ENCODE results near the gene EIF3L.
A peak's percentile ranks its signal among the peaks of the same experiment; 100 is the strongest.

EIF3L gene

DNA sequence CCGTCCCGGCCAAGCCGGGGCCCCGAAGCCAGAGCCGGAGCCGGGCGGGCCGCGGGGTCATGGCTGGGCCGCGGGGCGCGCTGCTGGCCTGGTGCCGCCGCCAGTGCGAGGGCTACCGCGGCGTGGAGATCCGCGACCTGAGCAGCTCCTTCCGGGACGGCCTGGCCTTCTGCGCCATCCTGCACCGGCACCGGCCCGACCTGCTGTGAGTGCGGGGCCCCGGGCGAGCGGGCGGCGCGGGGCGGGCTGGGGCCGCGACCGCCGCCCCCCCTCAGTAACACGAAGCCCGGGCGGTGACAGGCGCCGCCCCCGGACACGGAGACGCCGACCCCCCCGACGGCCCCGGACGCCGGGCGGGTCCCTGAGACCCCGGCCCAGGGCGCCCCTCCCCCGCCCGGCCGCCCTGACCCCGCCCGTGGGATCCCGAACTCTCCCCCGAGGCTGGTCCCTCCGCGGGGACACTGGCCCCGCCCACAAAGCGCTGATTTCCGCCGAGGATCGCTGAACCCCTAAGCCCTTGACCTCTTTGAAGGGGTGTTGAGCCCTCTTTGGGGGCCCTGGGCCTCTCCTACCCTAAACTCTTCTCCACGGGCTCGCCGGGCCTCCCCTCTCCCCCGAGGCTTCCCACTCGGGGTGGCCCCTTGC is 57.3 kb downstream of the EIF3L start:
- peak; percentile 33 for DNase-seq

DNA sequence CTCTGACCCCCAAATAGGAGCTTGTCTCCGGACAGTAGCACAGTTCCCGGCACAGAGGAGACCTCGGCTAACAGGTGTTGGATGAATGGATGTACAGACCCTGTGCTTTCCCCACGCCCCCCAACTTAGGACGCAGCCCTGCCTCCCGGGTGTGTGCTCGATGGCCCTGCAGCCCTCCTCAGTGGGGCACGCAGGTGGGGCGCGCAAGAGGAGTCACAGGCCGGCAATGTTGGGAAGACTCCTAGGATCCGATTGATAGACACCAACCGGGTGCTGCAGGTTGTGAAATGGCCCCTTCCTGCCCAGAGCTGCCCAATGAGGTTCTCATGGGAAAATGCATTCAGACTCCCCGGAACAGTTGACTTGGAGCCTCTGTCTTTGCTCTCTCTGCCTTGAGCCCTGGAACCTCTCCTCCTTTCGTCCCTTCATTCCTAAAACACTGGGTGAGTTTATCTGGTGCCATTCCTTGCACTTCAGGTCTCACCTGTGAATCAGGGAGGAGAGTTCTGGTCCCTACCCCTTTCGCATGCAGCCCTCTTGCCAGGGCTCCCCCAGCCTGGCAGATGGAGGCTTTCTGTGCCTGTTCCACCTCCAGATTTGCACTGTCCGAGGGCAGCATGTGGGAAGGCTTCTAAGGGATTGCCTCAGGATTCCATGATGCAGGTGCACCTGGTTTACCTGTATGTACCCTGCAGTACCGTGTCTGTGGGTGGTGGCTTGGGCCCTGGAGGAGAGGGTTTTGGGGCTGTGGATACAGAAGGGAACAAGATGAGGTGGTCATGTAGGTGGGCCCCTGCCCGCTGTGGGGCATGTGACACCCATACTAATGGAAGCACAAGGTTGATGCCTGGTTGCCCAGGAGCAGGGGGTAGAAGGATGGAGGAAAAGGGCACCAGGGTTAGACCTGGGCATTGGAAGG is 58.1 kb downstream of the EIF3L start:
- no peak for DNase-seq

DNA sequence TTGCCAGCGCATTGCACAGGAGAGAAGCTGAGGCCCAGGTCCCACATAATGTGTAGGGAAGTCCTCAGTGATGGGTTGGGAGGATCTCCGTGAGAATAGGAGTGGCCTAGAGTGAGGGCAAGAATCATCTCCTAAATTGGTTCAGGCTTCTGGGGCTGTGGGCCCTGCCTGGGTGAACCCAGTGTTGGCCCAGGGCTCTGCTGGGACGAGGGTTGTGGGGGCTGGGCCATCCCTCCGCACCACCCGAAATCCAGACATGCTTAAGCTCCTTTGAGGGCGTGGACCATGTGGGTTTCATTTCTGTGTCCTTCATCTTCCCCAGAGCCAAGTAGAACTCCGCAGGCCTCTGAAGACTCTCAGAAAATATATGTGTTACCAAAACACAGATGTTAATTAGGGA is 60.5 kb downstream of the EIF3L start:
- DNase-seq: no peak

DNA sequence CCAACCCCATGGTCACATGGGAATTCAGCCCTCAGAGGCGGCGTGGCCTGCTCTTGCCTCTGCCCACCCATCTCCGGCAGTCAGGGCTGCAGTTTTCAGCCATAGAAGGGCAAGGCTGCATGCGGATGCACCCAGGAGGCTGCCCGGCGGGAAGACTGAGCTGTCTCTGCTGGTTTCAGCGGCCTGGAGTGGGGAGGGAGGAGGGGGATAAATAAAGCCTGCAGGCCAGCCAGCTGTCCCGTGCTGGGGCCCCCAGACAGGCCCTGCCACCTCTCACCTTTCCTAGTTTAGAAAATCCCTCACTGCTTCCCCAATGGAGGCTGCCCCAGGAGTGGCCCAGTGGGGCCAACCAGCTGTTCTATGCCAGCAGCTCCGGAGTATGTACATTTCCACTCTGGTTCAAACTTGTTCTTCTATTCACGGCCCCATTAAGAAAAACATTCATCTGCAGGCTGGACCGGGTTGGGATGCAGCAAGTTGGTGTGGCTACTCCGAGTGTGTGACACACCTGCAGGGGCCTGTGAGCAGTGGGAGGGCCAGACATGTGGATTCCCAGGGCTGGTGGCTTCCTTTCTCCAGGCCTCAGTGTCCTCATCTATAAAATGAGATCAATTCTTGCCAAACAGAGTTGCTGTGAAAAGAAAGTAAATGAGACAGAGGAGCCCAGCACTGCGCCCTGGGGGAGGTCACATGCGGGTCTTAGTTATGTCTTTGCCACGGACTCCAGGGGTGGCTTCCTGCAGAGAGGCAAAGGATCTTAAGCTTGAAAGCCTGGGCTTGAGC is 61.9 kb downstream of the EIF3L start:
- DNase-seq: no peak

DNA sequence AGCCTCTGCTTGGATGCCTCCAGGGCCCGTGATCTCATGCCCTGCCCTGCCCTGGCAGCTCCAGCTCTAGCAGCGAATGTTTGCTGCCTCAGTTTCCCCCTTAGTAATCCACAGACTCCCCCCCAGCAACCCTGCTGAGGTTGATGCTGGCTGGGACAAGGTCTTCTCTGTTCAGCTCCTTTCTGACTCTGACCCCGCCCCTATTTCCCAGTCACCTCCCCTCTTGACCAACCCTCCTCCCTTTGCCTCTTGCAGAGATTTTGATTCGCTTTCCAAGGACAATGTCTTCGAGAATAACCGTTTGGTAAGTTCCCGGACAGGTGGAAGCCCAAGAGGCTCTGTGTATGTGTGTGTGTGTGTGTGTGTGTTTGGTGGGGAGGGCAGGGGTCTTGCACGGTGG is 62.5 kb downstream of the EIF3L start:
- no peak for DNase-seq

DNA sequence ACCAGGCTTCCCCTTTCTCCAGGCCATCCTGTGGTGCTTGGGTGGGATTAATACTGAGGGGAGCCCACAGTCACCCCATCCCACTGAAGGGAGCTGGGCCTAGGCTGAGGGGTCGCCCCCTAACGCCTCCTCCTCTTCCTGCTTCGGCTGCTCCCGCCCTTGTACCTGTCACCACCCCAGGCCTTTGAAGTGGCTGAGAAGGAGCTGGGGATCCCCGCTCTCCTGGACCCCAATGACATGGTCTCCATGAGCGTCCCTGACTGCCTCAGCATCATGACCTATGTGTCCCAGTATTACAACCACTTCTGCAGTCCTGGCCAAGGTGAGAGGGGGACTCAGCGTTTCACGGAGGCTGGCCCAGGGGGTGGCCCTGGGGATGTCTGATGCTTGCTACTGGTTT is 63.0 kb downstream of the EIF3L start:
- DNase-seq: no peak

DNA sequence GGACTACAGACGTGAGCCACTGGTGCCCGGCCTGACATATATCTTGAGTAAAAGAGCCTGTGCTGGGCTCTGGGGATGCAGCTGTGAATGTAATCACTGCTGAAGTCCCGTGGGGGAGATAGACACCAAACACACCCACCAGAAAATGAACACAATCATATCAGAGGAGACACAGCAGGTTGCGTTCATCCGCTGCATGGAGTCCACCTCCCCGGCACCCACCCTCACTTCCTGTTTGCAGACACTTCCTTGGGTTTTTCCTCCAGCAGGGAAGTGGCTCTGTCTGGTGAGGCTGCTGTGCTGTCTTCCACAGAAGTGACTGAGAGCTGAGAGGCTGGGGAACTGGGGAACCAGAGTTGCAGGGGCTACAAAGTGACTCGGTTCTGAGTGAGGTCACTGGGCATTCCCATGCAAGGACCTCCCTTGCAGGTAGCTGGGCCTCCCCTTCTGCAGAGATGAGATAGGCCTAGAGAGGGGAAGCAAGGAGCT is 64.1 kb downstream of the EIF3L start:
- DNase-seq: no peak

DNA sequence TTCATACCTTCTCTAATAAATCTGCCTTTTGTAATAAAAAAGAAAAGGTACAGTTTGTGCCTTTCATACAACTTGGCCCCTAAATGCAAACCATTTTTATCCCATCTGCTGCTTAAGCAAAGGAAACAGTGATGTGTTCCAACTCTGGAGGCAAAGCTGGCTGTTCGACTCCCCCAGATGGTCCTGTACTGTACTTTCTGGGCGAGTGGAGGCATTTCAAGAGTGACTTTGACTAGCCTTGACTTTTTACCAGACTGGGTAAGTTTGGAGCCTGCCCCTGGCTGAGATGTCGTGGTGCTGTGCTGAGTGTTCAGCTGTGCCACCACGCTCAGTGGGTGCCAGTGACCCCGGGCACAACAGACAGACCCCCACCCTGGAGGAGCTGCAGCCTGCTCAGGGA is 67.1 kb downstream of the EIF3L start:
- DNase-seq: no peak

DNA sequence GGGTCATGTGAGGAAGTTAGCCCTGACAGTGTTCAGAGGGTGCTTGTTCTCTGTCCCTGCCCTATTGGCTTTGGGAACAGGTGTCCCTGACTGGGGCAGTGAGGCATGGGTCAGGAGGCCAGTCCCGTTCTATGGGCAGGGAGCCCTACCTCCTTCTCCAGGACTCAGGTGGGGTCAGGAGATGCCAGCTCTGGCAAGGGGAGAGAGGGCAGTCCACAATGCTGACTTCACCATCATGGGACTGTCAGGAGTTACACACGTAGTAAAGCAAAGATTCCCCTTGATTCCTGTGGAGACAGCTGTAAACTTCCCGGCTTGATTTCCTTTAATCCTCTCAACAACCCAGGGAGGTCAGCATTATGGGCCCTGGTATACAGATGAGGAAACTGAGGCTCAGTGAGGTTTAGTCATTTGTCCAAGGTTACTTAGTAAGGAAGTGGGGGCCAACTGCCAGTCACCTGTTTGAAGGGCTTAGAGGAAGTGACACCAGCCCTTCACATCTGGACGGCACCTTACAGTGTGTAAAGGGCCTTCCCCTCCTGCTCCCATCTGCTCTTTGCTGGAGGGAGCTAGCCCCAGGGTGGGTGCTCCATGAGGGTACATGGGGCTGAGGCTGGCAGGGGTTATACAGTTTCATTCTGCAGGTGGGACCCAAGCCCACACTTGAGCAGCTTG is 68.8 kb downstream of the EIF3L start:
- no peak for DNase-seq

DNA sequence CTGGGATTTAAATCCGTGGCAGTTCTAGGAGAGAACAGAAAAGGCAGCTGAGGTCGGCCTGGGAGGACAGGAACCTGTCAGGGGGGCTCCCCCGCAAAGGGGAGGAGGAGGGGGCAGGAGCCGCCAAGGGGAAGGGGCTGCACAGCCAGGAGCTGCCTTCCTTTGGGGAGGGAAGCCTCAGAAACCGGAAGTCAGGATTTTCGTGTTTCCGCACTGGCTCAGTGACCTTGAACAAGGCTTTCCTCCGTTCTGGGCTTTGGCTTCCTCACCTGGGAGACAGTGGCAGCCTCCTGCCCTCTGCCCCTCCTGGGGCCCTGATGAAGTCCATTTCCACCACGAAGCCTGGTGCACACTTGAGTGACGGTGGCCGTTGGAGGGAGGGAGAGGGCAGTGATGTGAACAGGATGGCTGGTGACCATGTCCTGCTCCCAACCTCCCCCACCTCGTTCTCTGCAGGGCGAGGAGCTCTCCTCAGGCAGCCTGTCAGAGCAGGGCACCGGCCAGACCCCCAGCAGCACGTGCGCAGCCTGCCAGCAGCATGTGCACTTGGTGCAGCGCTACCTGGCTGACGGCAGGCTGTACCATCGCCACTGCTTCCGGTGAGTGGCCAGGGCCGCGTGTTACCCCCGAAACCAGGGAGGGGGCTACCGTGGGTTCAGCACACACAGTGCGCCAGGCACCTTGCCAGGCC is 69.5 kb downstream of the EIF3L start:
- DNase-seq: no peak

DNA sequence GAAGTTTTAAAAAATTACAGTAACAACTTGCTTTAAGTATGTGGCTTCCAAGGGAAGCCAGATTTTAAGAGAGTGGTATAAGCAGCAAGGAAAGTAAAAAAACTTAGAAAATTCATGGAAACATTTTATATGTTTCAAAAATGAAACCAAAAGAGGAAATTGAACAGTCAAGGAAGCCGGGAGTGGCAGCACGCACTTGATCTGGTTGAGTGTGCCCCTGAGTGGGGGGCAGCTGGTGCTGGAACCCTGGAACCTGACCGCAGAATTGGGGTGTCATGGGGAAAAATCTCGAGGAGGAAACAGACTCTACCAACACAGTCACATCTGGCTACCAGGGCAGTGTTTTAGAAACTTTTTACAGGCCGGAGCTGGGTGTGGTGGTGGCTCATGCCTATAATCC is 70.9 kb downstream of the EIF3L start:
- no peak for DNase-seq

DNA sequence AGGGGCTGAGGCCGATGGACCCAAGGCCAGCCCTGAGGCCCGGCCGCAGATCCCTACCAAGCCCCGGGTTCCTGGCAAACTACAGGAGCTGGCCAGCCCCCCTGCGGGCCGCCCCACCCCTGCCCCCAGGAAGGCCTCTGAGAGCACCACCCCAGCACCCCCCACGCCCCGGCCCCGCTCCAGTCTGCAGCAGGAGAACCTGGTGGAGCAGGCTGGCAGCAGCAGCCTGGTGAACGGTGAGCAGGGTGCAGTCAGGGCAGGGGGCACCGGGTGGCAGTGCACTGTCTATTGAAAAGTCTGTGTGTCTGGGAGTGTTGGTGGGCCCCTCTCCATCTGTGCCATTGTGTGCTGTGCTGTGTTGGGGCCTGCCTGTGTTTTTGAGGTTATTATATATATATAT is 73.0 kb downstream of the EIF3L start:
- no peak for DNase-seq

DNA sequence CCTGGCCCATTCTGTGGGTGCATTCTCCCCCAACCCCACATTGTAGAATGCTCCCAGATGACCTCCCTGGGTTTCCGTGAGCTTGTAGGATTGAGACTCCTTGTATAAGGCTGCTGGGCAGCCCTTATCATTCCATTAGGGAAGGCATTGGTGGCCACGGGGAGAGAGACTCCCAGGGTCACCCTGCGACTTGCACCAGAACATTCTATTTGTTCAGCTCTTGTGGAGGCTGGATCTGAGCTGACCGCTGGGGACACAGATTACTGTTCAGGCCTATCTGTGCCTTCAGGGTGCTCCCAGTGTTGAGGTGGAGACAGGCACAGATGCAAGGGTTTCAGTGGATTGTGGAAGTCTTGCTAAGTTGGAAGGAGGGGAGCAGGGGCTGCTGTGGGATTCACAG is 74.7 kb downstream of the EIF3L start:
- no peak for DNase-seq

DNA sequence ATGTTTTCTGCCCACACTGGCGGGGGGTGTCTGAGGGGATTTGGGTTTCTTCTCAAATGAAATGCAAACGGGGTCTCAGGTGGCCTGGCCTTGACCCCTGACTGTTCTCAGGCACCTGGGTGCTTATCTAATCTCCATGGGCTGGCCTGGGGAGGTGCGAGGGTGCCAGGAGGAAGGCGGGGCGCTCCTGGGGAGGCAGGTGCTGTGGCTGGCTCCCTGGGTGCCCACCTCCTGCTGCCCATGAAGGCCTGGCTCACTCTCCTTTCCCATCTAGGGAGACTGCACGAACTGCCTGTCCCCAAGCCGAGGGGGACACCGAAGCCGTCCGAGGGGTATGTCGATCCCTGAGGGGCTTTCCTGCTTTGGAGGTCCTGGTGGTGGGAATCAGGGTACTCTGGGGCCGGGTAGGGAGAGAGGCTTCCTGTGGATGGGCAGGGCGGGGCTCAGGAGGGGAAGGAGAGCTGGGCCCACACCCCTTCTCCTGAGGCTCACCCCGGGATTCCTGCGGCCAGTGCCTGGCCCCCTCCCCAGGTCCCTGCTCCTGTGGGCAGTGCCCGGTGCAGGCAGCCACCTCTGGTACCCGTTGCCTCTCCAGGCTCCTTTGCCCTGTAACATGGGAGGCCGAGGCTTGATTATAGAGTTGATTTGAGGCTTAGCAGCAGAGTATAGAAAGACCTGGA is 75.3 kb downstream of the EIF3L start:
- no peak for DNase-seq

DNA sequence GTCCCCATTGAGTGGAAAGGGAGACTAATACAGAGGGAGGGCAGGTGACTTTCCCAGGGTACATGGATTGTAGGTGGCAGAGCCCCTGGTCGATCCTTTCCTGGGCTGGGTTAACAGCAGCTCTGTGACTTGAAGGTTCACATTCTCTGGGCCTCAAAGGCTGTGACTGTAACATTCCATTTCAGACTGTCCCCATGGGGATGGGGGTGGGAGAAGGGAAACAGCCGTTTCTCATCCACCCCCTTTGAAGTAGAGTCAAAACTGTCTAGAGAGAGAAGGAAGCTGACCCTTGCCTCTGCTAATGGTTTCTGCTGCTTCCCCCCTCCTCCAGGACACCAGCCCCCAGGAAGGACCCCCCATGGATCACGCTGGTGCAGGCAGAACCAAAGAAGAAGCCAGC is 76.1 kb downstream of the EIF3L start:
- no peak for DNase-seq

DNA sequence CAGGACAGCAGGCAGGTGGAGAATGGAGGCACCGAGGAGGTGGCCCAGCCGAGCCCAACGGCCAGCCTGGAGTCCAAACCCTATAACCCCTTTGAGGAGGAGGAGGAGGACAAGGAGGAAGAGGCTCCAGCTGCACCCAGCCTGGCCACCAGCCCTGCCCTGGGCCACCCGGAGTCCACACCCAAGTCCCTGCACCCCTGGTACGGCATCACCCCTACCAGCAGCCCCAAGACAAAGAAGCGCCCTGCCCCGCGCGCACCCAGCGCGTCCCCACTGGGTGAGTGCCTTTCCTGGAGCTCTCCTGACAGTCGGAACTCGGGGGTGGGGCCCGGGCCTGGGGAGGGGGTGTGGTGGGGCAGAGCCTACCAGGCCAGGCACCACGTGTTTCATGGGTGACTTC is 76.5 kb downstream of the EIF3L start:
- no peak for DNase-seq

DNA sequence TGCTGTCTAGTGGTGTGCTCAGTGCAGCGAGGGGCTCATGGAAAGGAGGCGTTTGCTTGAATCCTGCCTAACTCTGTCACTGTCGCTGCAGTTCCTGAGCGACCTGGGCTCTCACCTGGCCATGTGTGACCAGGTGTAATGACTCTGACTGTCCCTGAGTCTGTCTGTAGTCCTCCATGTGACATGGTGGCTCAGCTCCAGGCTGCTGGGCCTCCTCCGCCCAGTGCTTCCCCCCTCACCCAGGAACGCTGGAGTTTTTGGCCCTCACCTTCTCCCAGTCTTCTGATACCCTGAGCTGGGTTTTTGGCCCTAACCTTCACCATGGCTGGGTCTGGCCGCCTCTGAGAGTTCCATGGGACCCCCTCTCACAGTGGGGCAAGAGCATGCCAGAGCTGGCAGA is 77.1 kb downstream of the EIF3L start:
- no peak for DNase-seq

DNA sequence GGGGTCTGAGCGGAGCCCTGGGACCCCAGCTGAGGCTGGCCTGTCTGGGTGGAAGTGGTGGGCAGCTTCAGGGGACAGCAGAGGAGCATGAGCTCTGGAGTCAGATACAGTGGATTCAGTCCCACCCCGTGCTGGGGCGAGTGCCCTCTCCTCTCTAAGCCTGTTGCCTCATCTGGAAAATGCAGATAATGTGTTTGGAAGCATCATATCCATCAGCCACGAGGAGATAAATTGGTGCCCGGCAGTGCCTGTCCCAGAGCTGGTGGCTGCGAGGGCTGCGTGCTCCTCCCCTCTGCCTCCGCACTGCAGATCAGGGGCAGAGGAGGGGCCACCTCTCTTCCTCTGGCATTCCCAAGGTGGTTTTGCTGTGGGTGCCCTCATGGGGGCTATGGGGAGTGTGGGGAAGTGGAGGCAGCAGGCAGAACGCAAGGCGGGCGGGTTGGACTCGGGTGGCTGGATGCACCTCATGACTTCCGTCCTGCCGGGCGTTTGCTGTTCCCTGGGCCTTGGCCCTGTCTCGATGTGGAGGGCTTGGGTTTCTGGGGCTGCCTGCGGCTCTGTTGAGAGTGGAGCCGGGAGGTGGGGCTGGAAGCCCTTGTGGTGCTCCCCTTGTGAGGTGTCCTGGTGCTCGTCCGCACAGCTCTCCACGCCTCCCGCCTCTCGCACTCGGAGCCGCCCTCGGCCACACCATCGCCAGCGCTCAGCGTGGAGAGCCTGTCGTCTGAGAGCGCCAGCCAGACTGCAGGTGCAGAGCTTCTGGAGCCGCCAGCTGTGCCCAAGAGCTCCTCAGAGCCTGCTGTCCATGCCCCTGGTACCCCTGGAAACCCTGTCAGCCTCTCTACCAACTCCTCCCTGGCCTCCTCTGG is 77.8 kb downstream of the EIF3L start:
- DNase-seq: no peak

DNA sequence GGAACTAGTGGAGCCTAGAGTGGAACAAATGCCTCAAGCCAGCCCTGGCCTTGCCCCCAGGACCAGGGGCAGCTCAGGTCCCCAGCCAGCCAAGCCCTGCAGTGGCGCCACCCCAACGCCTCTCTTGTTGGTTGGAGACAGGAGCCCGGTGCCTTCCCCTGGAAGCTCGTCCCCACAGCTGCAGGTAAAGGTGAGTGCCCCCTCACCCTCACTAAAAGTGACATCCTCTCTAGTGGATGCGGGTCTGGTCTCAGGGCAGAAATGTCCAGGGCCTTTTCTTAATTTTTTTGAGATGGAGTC is 78.4 kb downstream of the EIF3L start:
- DNase-seq: no peak

DNA sequence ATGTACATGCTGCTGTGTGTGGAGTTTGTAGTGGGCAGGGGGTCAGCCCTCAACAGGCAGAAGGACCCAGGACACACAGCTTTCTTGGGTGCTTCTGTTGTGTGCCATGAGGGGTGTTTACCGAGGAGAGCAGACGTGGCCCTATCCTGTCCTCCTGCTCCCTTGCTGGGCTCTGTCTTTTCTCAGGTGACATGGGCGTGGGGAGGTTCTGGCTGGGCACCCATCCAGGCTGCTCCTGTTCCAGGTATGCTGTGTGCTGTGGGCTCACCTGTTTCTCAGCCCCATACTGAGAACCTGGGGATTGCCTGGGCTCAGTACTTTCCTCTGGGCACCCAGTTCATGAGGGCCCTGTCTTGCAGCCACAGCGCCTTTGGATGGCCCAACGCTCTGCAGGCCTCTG is 80.2 kb downstream of the EIF3L start:
- DNase-seq: no peak
